Tibial nerve (tissue), 4 donors: ENCODE data around the gene RBM19.

Experiments
- EP300 ChIP-seq, 2 donors: sonication (generic); formaldehyde crosslinking; IDR thresholded peaks; one replicate each; pipeline ENCODE4 v1.6.1; 2017; ENCODE audit warnings: antibody characterized with exemption in 2 of 2, mild to moderate bottlenecking in 1 of 2
- POLR2A ChIP-seq, 2 donors: fragments of 450-650 bp; IDR thresholded peaks; one replicate each; pipeline ENCODE4 v1.6.1; 2017; ENCODE audit warnings: antibody characterized with exemption in 2 of 2, mild to moderate bottlenecking in 2 of 2, moderate library complexity in 2 of 2
- TF ChIP-seq, protein P1 (sequence below), 5 experiments: fragments of 200-600 bp in 3 of 5; fragments of 450-650 bp in 2 of 5; sonication (generic) in 3 of 5; IDR thresholded peaks; one replicate each; pipeline ENCODE4 v1.5.1; 2016 to 2019; ENCODE audit warnings: antibody characterized with exemption in 5 of 5, mild to moderate bottlenecking in 3 of 5, moderate library complexity in 2 of 5

DNA sequence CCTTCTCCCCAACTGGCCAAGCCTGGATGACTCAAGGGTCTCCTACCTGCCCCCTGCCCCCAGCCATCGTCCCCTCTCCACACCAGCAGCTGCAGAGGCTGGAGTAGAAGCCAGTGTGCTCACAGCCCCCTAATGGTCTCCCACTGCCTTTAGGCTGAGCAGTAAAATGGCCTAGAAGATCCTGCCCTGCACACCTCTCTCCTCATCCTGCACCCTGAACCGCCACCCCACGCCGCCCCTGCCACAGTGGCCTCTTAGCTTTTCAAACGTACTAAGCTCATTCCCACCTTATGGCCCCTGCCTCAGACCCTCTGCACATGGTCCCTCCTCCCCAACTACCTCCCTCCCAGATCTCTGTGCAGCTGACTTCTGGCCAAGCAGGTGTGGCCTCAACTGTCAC is 46.3 kb downstream of the RBM19 start:
- TF ChIP-seq POLR2A (IDR thresholded peaks at IDR 0.05) (no peak), EP300 (IDR thresholded peaks at IDR 0.05) (no peak)
- TF ChIP-seq, protein P1, sequence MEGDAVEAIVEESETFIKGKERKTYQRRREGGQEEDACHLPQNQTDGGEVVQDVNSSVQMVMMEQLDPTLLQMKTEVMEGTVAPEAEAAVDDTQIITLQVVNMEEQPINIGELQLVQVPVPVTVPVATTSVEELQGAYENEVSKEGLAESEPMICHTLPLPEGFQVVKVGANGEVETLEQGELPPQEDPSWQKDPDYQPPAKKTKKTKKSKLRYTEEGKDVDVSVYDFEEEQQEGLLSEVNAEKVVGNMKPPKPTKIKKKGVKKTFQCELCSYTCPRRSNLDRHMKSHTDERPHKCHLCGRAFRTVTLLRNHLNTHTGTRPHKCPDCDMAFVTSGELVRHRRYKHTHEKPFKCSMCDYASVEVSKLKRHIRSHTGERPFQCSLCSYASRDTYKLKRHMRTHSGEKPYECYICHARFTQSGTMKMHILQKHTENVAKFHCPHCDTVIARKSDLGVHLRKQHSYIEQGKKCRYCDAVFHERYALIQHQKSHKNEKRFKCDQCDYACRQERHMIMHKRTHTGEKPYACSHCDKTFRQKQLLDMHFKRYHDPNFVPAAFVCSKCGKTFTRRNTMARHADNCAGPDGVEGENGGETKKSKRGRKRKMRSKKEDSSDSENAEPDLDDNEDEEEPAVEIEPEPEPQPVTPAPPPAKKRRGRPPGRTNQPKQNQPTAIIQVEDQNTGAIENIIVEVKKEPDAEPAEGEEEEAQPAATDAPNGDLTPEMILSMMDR (IDR thresholded peaks at IDR 0.05), result no peak
